Ovary (tissue), 9 donors: ENCODE measurements around the gene POLA1. TPM values are rescaled to one million over a fixed set of nuclear protein-coding genes. Genes with fewer than 3 reads are reported as not detected.

Experiments
- DNase-seq, 5 donors: peaks; one replicate each; pipeline ENCODE4 v3.0.0-alpha.2; 2019 to 2020
- H3K27ac ChIP-seq, 2 donors: fragments of 200-600 bp; one replicate each; pipeline versions ENCODE4 v1.5.1 to v1.8.0; 2019 to 2022
- H3K27me3 ChIP-seq: fragments of 200-600 bp; one replicate; pipeline ENCODE4 v1.8.0; 2022
- H3K36me3 ChIP-seq: fragments of 200-600 bp; sonication (generic); one replicate; pipeline ENCODE4 v1.5.1; 2019
- H3K4me1 ChIP-seq: one replicate; pipeline ENCODE4 v1.8.1; 2013; ENCODE audit warnings: mild to moderate bottlenecking, moderate library complexity; ENCODE audit not compliant: insufficient read depth
- H3K4me3 ChIP-seq: fragments of 200-600 bp; sonication (generic); one replicate; pipeline ENCODE4 v1.5.1; 2017
- H3K9me3 ChIP-seq, 2 donors: fragments of 200-600 bp in 1 of 2; sonication (generic) in 1 of 2; one replicate each; pipeline versions ENCODE4 v1.5.1 to v1.8.1; 2013 to 2019; ENCODE audit warnings: mild to moderate bottlenecking in 1 of 2, moderate library complexity in 1 of 2
- EP300 ChIP-seq: sonication (generic); formaldehyde crosslinking; IDR thresholded peaks from one replicate; pipeline ENCODE4 v1.6.1; 2017; ENCODE audit warnings: antibody characterized with exemption
- POLR2A ChIP-seq: fragments of 450-650 bp; IDR thresholded peaks from one replicate; pipeline ENCODE4 v1.6.1; 2017; ENCODE audit warnings: antibody characterized with exemption, mild to moderate bottlenecking, moderate library complexity
- WGBS, 3 donors: extraction: QIAGEN DNeasy Blood & Tissue Kit in 1 of 3; methylation state at CpG; one replicate each; pipeline versions ENCODE4 v1.1.5 to v1.1.7; 2013 to 2017; 5-methylcytosine and 5-hydroxymethylcytosine counted together
- intact Hi-C, 4 donors: fragments of 100-400 bp; cut with DNase I; formaldehyde crosslinking; loops; one replicate each; pipeline versions ENCODE4 v1.11.0 to v1.15.1; 2022 to 2023
- polyA plus RNA-seq, 2 donors: library from polyadenylated mRNA; stranded (reverse); fragments of 200-250 nt in 1 of 2; fragments of 350-450 nt in 1 of 2; fragmentation: Illumina TruSeq in 1 of 2; extraction: RNeasy Lipid Tissue Mini Kit (QIAGEN cat#74804) in 1 of 2; gene quantifications; one replicate each; pipeline ENCODE4 v1.2.3, GENCODE V29; 2013 to 2014
- total RNA-seq, 7 donors: library from RNA; depleted of rRNA in 2 of 7; stranded (reverse); fragments of >200 nt in 2 of 7; fragmentation: NEBNext Ultra II Directional in 3 of 7; extraction: Animal tissue kit (Norgen Biotek cat#: 25700) in 3 of 7; gene quantifications; one replicate each; pipeline versions ENCODE4 v1.1.0 to v1.2.4, GENCODE V29; 2016 to 2023
- TF ChIP-seq, protein P1 (sequence below), 3 donors: fragments of 450-650 bp in 2 of 3; fragments of 200-600 bp in 1 of 3; IDR thresholded peaks; one replicate each; pipeline versions ENCODE4 v1.5.1 to v1.8.0; 2016 to 2022; ENCODE audit warnings: antibody characterized with exemption in 3 of 3, mild to moderate bottlenecking in 1 of 3
- donor health status: DM: no; HTN: no; CAD: no; lungs with moderate emphysema.
- donor health status: DM: no; HTN: no; CAD: no.
- donor health status: Bipolar disorder and iron deficiency.
- donor health status: DM: yes; HTN: yes; CAD: no.
- donor health status: DM: no; HTN: no; CAD: no.
- donor health status: DM: yes; HTN: yes; CAD: no.

The POLA1 gene
- total and polyA plus RNA-seq, 9 donors, result 5.9 to 20.2 (median 14.1) TPM

DNA sequence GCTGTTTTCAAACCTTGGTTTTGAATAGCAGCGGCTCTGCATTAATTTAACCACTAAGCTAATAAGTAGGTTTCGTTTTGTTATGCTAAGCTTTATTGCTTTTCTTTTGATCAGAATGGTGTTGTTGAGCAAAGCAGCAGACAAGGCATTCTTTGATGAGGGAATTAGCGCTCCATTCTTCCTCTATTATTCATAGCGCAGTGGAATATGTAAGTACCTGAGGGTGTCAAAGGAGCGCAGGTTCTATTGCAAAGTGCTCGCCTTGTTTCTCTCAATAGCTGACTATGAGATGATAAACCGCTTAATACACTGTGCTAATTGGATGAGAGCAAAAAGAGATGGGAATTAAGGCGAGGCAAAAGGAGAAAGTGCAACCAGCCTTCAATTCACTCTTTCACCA, 305.8 kb downstream of the POLA1 start:
- WGBS, 3 donors, result 44 to 48% (median 48%) methylated on average over 8 of the region's 8 CpGs
- no peaks in the 10 kb centered on the region for H3K4me1 ChIP-seq
- intact Hi-C loops, result no loop called here
- H3K4me3 ChIP-seq, result no peak overlapping the region
- TF ChIP-seq, protein P1, sequence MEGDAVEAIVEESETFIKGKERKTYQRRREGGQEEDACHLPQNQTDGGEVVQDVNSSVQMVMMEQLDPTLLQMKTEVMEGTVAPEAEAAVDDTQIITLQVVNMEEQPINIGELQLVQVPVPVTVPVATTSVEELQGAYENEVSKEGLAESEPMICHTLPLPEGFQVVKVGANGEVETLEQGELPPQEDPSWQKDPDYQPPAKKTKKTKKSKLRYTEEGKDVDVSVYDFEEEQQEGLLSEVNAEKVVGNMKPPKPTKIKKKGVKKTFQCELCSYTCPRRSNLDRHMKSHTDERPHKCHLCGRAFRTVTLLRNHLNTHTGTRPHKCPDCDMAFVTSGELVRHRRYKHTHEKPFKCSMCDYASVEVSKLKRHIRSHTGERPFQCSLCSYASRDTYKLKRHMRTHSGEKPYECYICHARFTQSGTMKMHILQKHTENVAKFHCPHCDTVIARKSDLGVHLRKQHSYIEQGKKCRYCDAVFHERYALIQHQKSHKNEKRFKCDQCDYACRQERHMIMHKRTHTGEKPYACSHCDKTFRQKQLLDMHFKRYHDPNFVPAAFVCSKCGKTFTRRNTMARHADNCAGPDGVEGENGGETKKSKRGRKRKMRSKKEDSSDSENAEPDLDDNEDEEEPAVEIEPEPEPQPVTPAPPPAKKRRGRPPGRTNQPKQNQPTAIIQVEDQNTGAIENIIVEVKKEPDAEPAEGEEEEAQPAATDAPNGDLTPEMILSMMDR (IDR thresholded peaks at IDR 0.05), result no peak
- TF ChIP-seq EP300 (no peak), POLR2A (no peak)
- no peaks in the 10 kb centered on the region for H3K9me3 ChIP-seq
- peak overlapping the region in 1 of 2 donors; percentile 31 for H3K27ac ChIP-seq
- no peaks in the 10 kb centered on the region for H3K36me3 ChIP-seq
- H3K27me3 ChIP-seq, result no peaks in the 10 kb centered on the region
- no peak for DNase-seq

- Histone ChIP-seq H3K4me1 (no peaks in the 10 kb centered on the region), H3K4me3 (peak overlapping the region; percentile 28), H3K27me3 (no peaks in the 10 kb centered on the region), H3K36me3 (no peaks in the 10 kb centered on the region), H3K9me3 (peaks cover 0 to 3% of the 10 kb centered on the region in 2 donors), H3K27ac (peak overlapping the region; percentile 70 to 93)
- WGBS, 3 donors, result 20 to 46% (median 21%) methylated on average over 36 to 65 of the region's 65 CpGs
- intact Hi-C loops, result loop anchor here in 2 of 4 donors (5.0 to 10.0 kb wide), 3 partner anchors 127 to 160 kb away; no protein-coding TSS in a partner anchor
- peak; percentile 60 to 76 (median 66) for DNase-seq
- TF ChIP-seq EP300 (no peak), POLR2A (no peak)
- TF ChIP-seq, protein P1 (IDR thresholded peaks at IDR 0.05), result no peak
These were observed 308.3 kb downstream of the POLA1 start for GRCh38 chrX:25001808-25002660.

DNA sequence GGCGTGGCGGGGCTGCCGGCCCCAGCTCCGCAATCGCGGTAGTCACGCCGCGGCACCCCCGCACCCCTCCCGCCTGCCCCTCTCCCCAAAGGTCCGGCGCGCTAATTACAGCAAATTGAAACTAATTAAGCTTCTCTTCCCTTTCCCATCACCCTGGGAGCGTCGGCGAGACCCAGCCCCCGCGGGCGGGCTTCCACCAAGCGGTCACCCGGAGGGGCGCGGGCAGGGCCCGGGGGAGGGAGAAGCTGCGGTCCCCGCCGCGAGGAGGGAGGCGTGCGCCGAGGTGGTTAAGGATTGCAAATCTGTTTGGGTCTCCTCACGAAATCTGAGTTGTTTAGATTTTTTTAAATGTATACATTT, 308.9 kb downstream of the POLA1 start:
- no peaks in the 10 kb centered on the region for H3K36me3 ChIP-seq
- no peaks in the 10 kb centered on the region for H3K4me1 ChIP-seq
- H3K27me3 ChIP-seq, result no peaks in the 10 kb centered on the region
- peak overlapping the region; percentile 70 to 93 for H3K27ac ChIP-seq
- peak overlapping the region; percentile 28 for H3K4me3 ChIP-seq
- TF ChIP-seq POLR2A, result no peak
- no peak for TF ChIP-seq EP300
- TF ChIP-seq, protein P1 (IDR thresholded peaks at IDR 0.05), result no peak
- intact Hi-C loops, result loop anchor here in 2 of 4 donors (5.0 to 10.0 kb wide), 3 partner anchors 128 to 160 kb away; no protein-coding TSS in a partner anchor
- H3K9me3 ChIP-seq, result peaks cover 0 to 3% of the 10 kb centered on the region in 2 donors
- WGBS, 3 donors, result 20 to 31% (median 25%) methylated on average over 22 to 33 of the region's 33 CpGs
- peak in 4 of 5 donors; percentile 37 to 63 (median 58) for DNase-seq

DNA sequence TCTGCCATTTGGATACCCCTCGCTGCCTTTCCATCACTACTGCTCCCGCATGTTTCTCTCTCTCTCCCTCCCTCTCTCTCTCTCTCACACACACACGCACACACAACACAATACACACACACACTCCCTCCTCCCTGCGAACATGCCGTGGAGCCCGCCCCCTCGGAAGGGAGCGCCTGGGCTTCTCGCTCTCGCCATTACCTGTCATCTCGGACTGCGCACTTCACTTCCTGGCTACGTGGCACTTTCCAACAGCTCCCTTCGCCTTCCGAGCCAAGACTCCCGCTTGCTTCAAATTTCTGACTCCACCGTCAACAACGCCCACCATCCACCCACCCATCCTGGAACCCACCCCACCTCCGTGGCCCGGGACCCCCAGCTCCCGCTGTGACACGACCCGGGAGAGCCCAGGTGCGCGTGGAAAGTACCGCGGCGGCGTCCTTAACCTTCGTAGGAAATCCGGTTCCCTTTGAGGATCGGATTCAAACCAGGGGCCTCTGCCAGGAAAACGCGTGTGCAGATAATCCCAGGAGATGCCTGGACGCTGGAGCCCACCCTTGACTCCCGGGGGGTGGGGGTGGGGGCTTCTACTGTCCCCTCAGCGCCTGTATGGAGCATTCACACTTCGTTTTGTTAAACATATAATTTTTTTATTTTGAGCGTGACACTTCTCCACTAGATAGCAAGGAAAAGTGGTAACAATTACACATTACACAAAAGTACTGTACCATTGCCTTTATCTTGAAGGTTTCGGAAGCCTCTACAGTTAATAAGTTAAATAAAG, 309.5 kb downstream of the POLA1 start:
- Histone ChIP-seq H3K4me1 (no peaks in the 10 kb centered on the region), H3K4me3 (peak overlapping the region; percentile 28), H3K9me3 (peaks cover 0 to 3% of the 10 kb centered on the region in 2 donors), H3K27ac (peak overlapping the region; percentile 70 to 93), H3K36me3 (no peaks in the 10 kb centered on the region), H3K27me3 (no peaks in the 10 kb centered on the region)
- WGBS, 3 donors, result 18 to 30% (median 21%) methylated on average over 40 of the region's 40 CpGs
- DNase-seq, result peak; percentile 75 to 83 (median 77)
- TF ChIP-seq, protein P1 (IDR thresholded peaks at IDR 0.05), result no peak
- peak; percentile 14 for TF ChIP-seq POLR2A
- no peak for TF ChIP-seq EP300
- intact Hi-C loops, result loop anchor here in 2 of 4 donors (5.0 to 10.0 kb wide), 3 partner anchors 128 to 161 kb away; no protein-coding TSS in a partner anchor
